Right lung (tissue), 10 donors: Measurements from ENCODE around the gene APBB1. TPM values are rescaled to one million over a fixed set of nuclear protein-coding genes. Genes with fewer than 3 reads are reported as not detected.
A peak's percentile ranks its signal among the peaks of the same experiment; 100 is the strongest.

ENCODE experiments used
- DNase-seq, 2 donors: peaks; one replicate each; pipeline ENCODE4 v3.0.0-alpha.2; 2013
- long read RNA-seq, 8 donors: transcript quantifications; one replicate each; lab custom pipeline, GENCODE V29; 2026
- polyA plus RNA-seq, 5 donors: library from polyadenylated mRNA; unstranded; fragments of 120-200 nt; gene quantifications; one replicate each; pipeline versions ENCODE4 v1.2.1 to v1.2.3, GENCODE V29; 2013; ENCODE audit warnings: inconsistent platforms in 1 of 5, low replicate concordance in 1 of 5; ENCODE audit not compliant: insufficient read length in 5 of 5, insufficient read depth in 1 of 5

Gene APBB1
- 10 to 100 TPM; 37.6 to 47.4 (median 44.0) TPM for polyA plus RNA-seq
- long read RNA-seq, donor 1, transcript APBB1-201 (14 exons, 2,636 nt), result major isoform, 8 of 12 reads
- long read RNA-seq, donor 1, partial matches to known transcripts, result 0 of 12 reads
- long read RNA-seq, donor 1, other reads (novel, unspliced or antisense), result 0 of 12 reads
- long read RNA-seq, donor 2, transcript APBB1-201 (14 exons, 2,636 nt), result major isoform, 5 of 7 reads
- long read RNA-seq, donor 2, partial matches to known transcripts, result 0 of 7 reads
- long read RNA-seq, donor 2, other reads (novel, unspliced or antisense), result 0 of 7 reads
- long read RNA-seq, donor 3, transcript APBB1-201 (14 exons, 2,636 nt), result major isoform, 10 of 15 reads
- long read RNA-seq, donor 3, partial matches to known transcripts, result 0 of 15 reads
- long read RNA-seq, donor 3, other reads (novel, unspliced or antisense), result 0 of 15 reads
- long read RNA-seq, donor 4, partial matches to known transcripts, result 0 of 4 reads
- long read RNA-seq, donor 4, other reads (novel, unspliced or antisense), result 0 of 4 reads
- long read RNA-seq, donor 5, transcript APBB1-201 (14 exons, 2,636 nt), result major isoform, 5 of 16 reads
- long read RNA-seq, donor 5, partial matches to known transcripts, result 7 of 16 reads
- long read RNA-seq, donor 5, other reads (novel, unspliced or antisense), result 0 of 16 reads
- long read RNA-seq, donor 6, transcript APBB1-201 (14 exons, 2,636 nt), result major isoform, 7 of 10 reads
- long read RNA-seq, donor 6, partial matches to known transcripts, result 0 of 10 reads
- long read RNA-seq, donor 6, other reads (novel, unspliced or antisense), result 0 of 10 reads
- long read RNA-seq, donor 7, transcript APBB1-201 (14 exons, 2,636 nt), result major isoform, 9 of 9 reads
- long read RNA-seq, donor 7, partial matches to known transcripts, result 0 of 9 reads
- long read RNA-seq, donor 7, other reads (novel, unspliced or antisense), result 0 of 9 reads
- long read RNA-seq, donor 8, partial matches to known transcripts, result 0 of 4 reads
- long read RNA-seq, donor 8, other reads (novel, unspliced or antisense), result 0 of 4 reads

DNA sequence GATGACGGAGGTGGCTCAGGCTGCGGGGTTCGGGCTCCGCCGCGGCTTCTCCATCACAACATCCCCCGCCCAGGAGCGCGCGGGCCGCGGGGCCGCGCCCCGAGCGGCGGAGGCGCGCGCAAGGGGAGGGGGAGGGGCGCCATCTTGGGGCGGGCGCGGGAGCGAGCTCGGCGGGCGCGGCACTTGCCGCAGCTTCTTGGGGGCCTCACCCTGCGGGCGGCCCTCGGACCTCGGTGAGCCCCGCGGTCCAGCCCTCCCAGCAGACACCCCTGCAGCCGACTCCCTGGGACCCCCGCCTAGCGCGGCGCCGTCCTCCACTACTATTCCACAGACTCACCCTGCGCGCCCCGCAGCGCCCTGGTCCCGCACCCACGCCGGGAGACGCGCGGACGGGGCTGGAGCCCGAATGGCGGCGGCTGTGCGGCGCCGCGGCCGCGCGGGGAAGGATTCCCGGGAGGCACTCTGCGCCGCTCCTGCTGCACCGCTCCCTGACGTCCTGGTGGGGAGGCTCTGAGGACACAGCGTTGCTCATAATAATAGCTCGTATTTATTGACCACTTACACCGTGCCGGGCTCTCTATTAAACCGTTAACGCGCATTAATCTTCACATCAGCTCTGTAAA lies at the start of gene APBB1:
Gene APBB1, minus strand, starts transcription at position 86 of the 623 bp plus-strand sequence. CDS start 7,747 bp downstream, outside the sequence.
- peak; percentile 76 to 77 for DNase-seq

DNA sequence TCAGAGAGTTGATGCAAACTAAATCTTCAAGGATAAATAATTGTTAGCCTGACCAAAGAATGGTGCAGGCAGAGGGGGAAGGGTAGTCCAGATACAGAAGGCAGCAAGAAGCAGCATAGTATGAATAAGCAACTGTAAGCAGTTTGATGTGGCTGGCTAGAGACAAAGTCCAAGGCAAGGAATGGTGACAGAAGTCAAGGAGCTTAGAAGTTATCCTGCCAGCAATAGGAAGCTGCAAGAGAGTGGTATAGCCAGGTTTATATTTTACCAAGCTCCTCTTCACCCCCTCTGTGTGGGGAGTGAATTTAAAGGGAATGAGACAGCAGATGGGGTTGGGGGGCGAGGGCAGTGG lies 40.2 kb upstream of the APBB1 start:
- DNase-seq, result no peak

DNA sequence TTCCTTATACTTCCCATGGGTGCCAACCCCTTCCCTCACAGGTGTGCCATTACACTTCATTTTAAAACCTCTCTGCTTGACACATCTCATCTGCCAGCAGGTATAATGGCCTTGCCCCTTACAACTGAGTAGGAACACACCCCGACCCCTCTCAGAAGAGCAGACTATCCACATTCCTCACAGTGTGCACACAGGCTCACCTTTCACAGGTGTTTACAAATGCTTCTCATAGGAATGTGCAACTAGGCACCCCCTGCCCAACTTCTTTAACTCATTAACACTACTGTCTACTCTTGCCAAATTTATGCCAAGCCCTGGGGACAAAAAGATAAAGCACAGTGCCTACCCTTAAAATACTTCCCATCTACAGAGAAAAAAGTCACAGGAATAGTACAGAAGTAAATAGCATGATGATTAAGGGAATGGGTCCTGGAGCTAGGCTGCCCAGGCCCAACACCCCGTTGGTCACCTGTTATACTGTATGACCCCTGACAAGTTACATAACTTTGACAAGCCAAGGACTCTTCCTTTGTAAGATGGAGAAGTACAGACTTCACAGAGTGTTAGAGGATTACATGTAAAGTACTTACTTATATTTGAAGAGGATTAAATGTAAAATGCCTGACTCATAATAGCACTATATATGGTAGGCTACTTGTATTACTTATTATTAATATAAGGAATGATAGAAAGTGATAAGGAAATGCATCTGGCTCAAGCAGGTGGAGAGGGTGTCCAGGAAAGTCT lies 39.6 kb upstream of the APBB1 start:
- DNase-seq, result no peak

DNA sequence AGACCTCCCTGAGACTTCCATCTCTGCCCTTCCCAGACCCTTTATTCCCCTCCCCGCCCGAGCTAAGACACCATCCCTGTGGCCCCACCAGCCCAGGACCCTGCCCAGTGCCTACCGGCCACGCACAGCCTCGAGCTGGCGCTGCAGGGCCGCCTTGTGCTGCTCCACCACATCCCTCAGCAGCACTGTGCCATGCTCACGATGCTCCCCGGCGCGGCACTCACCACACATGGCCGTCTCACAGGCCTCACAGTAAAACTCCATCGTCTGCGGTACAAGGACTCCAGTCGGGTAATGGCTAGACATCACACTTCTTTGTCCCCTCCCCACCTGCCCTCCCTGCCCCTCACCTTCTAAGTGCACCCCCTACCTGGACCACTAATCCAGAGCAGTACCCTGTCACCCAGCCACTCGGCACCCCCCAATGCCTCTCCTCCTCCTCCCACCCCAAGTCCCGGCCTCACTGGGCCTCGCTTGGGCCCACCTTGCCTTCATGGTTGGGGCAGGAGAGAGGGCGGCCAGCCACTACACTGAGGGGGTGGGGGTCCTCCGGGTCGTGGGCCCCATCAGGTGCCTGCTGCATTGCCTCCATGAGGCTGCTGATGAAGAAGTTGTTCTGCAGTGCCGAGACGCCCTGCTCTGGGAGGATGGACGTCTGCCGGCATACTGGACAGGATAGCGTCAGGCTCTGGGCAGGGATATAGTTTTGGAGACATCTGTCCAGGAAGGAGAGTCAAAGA lies 38.9 kb upstream of the APBB1 start:
- no peak for DNase-seq

DNA sequence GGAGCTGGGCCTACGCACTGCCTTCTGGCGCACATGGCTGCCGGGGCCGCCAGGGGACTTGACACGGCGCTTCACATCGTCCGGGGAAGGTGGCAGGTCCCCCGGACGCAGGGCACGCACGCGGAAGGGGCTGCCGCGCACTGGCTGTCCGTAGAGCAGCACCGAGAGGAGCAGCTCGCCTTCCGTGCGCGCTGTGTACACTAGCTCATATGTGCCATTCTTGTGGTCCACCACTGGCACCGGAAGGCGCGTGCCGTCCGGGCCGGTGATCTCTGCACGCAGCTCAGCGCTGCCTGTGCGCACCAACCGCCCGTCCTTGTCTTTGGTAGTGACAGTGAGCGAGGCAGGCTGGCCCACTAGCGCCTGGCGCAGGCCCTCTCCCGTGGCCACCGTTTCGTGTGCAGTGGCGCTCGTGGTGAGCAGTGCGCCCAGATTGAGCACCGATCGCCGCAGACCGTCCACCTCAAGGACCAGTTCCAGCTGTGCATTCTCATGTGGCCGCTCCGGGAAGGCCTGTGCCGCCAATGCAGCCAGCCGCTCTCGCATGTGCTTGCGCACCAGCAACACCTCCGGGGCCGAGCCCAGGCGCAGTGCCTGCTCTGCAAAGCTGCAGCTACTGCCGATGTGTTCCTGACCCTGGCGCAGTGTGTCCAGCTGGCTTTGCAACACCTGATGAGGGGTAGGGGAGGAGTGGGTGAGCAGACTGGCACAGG lies 37.6 kb upstream of the APBB1 start:
- no peak for DNase-seq

DNA sequence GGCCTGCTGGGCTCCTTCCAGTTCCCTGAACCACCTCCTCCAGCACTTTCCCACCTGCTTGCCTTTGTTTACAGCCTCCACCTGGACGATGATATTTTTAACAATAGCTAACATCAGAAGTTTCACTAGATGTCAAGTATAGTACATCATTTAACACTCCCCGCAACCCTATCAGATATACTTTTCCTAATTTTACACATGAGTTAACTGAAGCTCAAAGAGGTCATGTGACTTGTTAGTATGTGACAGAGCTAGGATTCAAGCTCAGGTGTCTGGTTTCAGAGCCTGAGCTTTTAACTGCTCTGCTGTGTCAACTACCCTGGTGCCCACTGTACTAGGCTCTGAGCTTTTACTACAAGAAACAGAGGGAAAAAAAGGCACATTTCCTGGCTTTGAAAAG lies 36.2 kb upstream of the APBB1 start:
- DNase-seq, result no peak

DNA sequence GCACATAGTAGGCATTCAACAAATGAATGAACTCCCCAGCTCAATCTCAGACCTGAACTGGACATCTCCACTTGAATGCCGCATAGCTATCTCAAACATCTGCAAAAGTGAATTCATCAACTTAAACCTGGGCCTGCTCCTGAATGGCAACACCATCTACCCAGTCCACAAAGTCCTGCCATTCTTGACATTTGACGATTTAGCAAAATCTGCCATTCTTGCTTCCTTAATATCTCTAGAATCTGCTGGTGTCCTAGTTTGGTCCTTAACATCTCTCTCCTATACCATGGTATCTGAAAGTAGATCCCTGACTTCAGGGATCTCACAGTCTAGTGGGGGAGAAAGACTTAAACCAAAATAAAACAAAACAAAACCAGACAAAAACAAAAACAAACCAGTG lies 34.3 kb upstream of the APBB1 start:
- DNase-seq, result no peak

DNA sequence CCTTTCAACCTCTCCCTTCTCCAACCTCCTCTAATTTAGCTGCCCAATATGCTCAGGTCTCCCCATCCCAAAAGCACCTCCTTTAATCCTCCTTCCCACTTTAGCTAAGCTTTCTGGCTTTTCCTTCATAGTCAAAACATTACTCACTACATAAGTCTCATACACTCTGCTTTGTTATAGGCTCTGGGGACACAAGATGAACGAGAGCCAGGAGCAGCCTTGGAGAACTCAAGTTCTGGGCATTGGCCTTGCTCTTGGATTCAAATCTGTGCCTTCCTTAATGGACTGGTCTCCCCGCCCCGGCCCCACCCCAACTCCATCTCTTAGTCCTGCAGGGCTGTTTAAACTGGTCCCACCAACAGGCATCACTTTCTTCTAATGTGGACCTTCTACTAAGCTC lies 33.3 kb upstream of the APBB1 start:
- DNase-seq, result no peak

DNA sequence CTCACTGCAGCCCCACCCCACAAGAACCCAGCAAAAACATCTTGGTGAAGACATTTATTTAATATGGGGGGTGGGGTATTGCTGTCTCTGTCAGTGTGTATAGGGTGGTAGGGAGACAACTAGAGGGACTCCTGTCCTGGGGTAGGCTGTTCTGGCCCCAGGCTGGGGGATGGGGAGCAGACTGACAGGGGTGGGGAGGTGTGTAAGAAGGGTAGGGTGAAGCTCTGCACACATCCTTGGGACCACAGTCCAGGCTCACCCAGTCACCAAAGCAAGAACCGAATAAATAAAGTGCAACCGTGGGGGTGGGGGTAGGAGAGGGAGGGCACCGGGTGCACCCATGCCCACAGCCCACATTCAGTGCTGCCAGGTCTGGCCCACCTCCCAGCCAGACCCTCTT lies 29.7 kb upstream of the APBB1 start:
- DNase-seq, result no peak

DNA sequence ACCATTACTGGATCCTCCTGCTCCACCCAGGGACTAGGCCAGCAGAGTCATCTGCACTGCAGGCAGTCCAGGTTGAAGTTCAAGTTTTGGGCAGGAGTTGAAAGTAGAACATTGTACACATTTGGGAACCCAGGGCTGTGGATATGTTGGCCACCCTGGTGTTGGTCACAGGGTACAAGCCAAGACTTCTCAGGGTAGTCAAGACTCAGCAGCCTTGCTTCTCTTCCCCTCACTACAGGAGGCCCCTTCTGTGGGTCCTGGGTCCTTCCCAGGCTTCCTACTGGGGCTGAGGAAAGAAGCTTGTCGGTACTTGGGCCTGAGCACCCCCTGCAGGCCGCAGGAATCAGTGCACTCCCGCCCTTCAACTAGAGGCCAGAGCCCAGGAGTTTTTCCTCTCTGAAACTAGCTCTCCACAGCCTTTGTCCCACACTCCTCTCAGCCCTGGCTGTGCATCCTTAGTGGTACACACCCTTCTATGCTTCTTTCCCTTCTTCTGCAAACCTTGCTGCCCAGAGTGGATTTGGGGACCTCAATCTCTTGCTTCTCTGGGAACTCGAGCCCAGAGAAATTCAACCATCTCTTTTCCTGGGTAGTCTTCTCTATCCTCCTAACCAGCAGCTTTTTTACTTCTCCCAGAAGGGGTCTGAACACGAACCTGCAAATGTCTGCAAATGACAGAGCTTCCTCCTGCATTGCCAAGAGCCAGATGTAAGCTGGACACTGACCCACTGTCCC lies 24.5 kb upstream of the APBB1 start:
- peak; percentile 19 to 22 for DNase-seq

DNA sequence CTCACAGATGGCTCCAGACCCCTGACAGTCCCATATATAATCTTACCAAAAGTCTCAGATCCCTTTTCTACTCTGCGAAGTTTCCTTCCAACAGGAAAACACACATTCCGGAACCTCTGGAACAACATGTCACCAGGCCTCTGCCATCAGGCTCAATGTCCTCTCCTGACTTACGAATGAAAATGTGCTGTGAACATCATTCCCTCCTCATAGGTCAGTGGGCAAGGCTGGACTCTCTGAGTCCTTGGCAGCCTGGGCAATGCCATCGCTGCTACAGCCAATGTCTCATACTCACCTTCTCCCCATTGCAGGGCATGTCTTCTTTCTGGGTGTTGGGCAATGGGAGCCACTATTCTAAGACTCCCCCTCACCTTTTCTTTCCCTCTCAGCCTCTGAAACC lies 23.5 kb upstream of the APBB1 start:
- DNase-seq, result no peak

DNA sequence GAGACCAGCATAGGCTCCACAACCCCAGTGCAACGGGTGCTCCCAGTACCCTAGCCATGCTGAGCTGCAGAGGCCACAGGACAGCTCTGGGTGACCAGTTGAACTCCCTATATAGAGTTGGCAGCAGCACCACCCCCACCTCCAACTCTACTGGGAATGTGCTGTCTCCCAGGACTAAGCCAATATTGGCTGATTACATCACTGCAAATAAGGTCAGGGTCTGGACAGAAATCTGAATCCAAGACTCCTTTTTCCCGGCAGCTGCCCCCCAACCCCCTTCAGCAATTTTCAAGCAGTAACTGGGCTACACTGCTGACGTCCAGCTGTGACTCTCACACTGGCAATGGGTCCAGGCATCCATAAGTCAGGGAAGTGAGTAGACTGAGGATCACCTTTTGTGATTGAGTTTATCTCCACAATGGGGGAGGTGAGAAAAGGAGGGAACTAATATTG lies 22.0 kb upstream of the APBB1 start, which contains the start of gene HPX:
Gene HPX, minus strand, starts transcription at position 82 of the 453 bp plus-strand sequence. Its CDS starts 24 bp downstream, at position 58.
- no peak for DNase-seq

DNA sequence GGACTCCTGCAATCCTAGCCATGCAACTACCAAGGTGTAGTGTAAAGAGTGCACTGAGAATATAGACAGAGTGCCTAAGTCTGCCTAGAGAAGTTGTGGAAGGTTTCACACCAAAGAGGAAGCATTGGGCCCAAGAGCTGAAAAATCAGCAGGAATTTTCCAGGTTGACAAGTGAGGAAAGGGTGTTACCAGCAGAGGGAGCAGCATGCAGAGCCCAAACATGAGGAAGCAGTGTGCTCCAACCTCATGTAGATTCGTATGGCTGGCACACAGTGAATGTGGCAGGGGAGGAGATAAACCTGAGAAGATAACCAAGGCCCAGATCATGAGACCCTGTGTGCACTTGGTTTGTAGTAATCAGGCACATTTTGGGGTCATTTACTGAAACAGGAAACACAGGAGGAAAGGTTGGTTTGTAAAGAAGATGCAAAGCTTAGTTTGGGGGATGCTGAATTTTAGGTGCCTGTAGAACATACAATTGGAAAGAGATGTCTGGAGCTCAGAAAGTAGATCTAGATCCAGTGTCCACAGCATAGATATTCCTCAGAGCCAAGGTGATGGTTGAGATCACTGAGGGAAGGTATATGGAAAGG lies 20.2 kb upstream of the APBB1 start:
- DNase-seq, result peak; percentile 11 to 23

DNA sequence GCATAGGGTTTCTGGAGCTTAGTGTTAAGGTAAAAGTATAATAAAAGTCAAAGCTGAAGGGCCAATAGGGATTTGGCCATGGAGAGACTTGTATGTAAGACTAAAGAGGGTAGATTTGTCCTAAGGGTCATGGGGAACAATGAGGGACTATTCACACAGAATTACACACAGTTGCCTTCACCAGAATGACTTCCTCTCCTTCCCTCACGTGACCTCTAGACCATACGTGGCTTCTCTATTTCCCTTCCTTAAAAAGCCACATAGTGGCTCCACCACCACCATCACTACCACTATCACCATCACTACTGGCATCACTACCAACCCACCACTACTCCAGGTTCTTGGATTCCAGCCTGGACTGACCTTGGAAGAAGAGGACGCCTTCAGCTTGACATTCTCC lies 19.1 kb upstream of the APBB1 start:
- no peak for DNase-seq

DNA sequence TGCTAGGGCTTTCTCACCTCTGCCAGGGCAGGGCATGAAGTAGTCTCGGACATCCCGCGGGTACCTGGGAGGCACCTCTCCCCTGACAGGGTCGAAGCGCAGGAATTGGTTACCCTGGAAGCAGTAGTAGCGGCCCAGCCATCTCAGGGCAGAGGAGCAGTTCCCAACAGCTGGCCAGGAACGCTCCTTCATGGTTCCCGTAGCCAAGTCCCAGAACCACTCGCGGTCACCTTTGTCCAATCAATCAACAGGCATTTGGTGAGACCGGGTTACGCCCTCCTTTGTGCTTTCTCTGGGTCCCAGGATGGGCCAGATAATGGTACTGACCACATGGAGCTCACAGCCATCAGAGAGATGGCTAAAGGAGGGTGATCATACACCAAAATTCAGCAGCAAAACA lies 18.5 kb upstream of the APBB1 start:
- no peak for DNase-seq

DNA sequence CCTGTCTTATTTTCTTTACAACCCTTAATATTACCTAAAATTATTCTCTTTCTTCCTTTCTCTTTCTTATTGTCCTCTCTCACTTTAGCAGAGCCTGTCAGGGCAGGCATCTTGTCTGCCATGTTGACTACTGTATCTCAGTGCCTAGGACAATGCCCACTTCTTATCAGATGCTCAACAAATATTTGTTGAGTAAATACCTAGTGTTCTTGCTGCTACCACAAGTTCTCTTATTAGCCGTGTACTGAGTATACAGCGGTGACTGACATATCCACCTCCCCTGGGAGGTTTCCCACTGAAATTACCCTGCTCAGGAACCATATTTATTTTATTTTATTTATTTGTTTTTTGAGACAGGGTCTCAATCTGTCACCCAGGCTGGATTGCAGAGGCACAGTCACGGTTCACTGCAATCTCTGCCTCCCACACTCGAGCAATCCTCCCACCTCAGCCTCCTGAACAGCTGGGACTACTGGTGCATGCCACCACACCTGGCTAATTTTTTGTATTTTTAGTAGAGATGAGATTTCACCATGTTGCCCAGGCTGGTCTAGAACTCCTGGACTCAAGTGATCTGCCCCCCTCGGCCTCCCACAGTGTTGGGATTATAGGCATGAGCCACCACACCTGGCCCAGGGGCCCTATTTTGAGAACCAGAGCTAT lies 15.2 kb upstream of the APBB1 start:
- DNase-seq, result no peak

DNA sequence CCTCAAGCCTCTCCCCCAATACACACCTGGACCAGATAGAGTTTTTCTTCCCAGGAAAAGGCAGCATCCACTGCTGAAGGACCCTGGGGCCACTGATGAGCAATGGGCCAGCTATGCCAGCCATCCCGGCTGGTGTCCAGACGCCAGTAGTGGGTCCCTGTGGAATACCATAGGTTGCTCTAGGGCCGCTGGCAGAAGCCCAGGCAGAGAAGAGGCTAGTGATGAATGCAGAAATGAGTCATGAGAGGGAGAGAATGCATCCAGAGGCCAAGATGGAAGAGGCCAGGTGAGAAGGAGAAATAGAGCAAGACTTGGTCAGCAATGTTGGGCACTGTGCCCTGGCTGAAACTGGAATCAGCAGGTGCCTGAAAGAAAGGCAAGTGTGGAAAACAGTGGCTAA lies 13.0 kb upstream of the APBB1 start:
- no peak for DNase-seq

DNA sequence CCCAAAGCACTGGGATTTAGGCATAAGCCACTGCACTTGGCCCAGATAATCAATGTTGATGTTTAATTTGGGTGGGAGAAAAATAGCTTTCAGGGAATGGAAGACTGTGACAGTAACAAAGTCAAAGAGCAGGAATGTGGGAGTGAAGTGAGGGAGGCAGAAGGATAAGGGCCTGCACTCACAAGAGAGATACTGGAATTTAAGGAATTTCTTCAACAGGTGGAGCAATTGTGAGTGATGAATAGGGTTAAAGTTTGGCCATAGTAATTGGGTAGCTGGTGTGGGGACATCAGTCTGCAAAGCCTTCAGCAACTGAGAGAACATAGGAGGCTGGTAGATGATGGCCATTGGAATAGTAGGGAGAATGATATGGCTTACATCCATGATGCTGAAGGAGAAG lies 8.6 kb upstream of the APBB1 start:
- no peak for DNase-seq
